Fibroblast of pulmonary artery (primary cell): ENCODE measurements around the gene PRKG1.

Experiments used
- DNase-seq: peaks from one replicate; pipeline ENCODE4 v3.0.0-alpha.2; 2010; ENCODE audit warnings: low read depth
- H3K4me3 ChIP-seq: replicated peaks from 2 replicates; pipeline ENCODE4 v1.5.1; 2011; ENCODE audit warnings: low read depth, mild to moderate bottlenecking, control low read depth, low read length, moderate library complexity
- CTCF ChIP-seq: IDR thresholded peaks from 2 replicates; pipeline ENCODE4 v1.5.1; 2011; ENCODE audit warnings: mild to moderate bottlenecking, control low read depth, low read length, inconsistent platforms; ENCODE audit errors: missing control alignments

PRKG1 gene

DNA sequence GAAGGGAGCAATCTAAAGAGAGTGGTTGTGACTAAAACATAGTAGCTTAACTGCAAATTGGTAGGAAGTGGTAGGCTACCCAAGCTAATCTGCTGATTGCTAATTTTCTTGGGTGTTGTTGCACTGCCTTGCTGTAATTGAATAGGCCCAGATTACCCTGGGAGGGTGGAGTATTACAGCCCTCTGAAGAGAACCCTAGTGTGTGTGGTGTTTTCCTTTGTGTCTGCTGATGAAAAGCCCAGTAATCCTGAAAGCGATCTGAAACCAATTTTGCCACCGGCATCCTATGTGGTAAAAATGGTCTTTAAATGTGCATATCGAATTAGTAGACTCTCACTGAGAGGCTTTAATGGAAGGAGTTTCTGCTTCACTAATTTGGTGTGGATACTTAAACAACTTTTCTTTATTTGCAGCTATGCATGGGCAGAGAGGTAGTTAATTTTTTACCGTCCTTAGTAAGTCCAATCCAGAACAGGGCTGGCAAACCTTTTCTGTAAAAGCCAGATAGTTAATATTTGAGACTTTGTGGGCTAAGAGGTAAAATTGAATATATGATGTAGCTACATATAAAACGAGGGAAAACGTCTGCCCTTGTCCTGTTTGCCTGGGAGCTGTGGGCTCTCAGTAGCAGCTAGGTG, 532.7 kb downstream of the PRKG1 start:
- TF ChIP-seq CTCF: no peak
- DNase-seq: no peak
- no peak overlapping the region for H3K4me3 ChIP-seq

GRCh38 chr10:51607463-51607835, 533.2 kb downstream of the PRKG1 start:
- DNase-seq: no peak
- H3K4me3 ChIP-seq: no peak overlapping the region
- no peak for TF ChIP-seq CTCF

GRCh38 chr10:51608211-51608610, 533.9 kb downstream of the PRKG1 start:
- no peak for TF ChIP-seq CTCF
- H3K4me3 ChIP-seq: no peak overlapping the region
- DNase-seq: no peak

GRCh38 chr10:51615764-51616298, 541.5 kb downstream of the PRKG1 start:
- H3K4me3 ChIP-seq: no peak overlapping the region
- peak; percentile 63 for DNase-seq
- no peak for TF ChIP-seq CTCF

DNA sequence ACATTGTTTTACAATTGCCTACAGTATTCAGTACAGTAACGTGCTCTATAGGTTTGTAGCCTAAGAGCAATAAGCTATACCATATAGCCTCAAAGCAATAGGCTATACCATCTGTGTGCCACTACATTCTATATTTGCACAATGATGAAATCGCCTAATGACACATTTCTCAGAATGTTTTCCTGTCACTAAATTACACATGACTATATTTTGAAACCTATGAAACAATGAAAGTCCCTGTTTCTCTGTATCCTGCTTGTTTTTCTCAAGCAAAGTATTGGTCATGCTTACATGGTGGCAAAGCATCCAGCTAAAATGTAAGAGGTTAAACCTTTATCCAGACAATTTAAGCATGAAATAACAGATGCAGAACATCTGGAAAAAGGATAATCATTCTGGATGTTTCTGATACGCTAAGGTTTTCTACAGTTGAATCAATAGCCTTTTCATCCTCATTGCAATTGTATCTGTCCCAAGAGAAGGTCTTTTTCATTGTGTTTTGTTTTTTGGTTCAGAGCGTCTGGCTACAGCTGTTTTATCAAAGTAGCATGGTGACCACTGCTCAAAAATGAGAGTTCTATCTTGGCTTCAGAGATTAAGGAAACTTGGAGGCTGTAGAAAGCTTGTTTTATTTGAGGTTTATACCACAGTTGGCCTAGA, 543.4 kb downstream of the PRKG1 start:
- TF ChIP-seq CTCF: no peak
- H3K4me3 ChIP-seq: no peak overlapping the region
- DNase-seq: no peak

DNA sequence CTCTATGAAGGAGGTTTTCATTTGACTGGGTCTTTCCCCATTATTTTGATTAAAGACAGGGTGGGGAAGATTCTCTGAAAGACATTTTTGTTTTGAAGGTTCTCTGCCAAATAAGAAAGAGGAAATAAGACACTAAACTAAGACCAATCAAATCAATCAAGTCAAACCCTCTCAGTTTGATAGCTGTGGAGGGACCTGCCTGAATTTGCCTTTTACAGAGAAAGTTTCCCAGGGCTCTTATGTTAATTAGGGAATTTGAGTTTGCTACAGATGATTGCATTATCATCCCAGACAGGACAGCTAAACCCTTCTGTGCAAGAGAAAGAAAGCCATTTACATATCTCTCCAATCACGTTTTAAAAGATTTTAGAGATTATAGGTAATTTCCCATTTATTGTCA, 545.1 kb downstream of the PRKG1 start:
- H3K4me3 ChIP-seq: no peak overlapping the region

More for the DNA sequence above, 545.1 kb downstream of the PRKG1 start:
- DNase-seq: no peak
- TF ChIP-seq CTCF: no peak
